OCI-M2 (cell line): ENCODE data around the gene PPP1R3E.

Experiments
- DNase-seq: peaks from one replicate; lab custom pipeline; 2025; ENCODE audit not compliant: unreplicated experiment; lab: John Stamatoyannopoulos, UW

Gene PPP1R3E

GRCh38 chr14:23249824-23250223, 52.8 kb downstream of the PPP1R3E start:
- no peak for DNase-seq

- DNase-seq, result no peak
These were observed 54.1 kb downstream of the PPP1R3E start for GRCh38 chr14:23248601-23249000.
